HepG2 (cell line): ENCODE measurements around the gene GRAMD2A.

ENCODE experiments used
- ATF5 ChIP-seq: sonication (generic); formaldehyde crosslinking; IDR thresholded peaks from 2 replicates; pipeline ENCODE4 v1.4.0; 2020; ENCODE audit warnings: mild to moderate bottlenecking, low read depth, missing genetic modification reagents
- BHLHE40 ChIP-seq: IDR thresholded peaks from 2 replicates; pipeline ENCODE4 v1.6.1; 2011; ENCODE audit warnings: low read length, improper control_type of control experiment
- CCDC6 ChIP-seq: sonication (generic); formaldehyde crosslinking; IDR thresholded peaks from 2 replicates; pipeline ENCODE4 v1.8.1; 2022; ENCODE audit warnings: mild to moderate bottlenecking, missing genetic modification reagents, moderate library complexity
- EP300 ChIP-seq, 3 experiments: sonication (generic) in 1 of 3; formaldehyde crosslinking in 1 of 3; IDR thresholded peaks; 2 replicates each; pipeline versions ENCODE4 v1.5.1 to v1.6.1; 2011 to 2020; ENCODE audit warnings: low read depth in 2 of 3, low read length in 2 of 3, borderline replicate concordance in 1 of 3, improper control_type of control experiment in 1 of 3, mild to moderate bottlenecking in 1 of 3, missing genetic modification reagents in 1 of 3, moderate library complexity in 1 of 3
- IKZF1 ChIP-seq: fragments of 450-650 bp; IDR thresholded peaks from 2 replicates; pipeline ENCODE4 v1.7.1; 2016
- POLR2A ChIP-seq, 2 experiments: IDR thresholded peaks; 2 replicates each; pipeline ENCODE4 v1.6.1; 2011; ENCODE audit warnings: low read depth in 2 of 2, low read length in 2 of 2, mild to moderate bottlenecking in 1 of 2, moderate library complexity in 1 of 2; ENCODE audit not compliant: insufficient read depth in 1 of 2
- RNF2 ChIP-seq: fragments of 450-650 bp; conservative IDR thresholded peaks from 2 replicates; pipeline ENCODE4 v1.6.1; 2016; ENCODE audit warnings: low read depth
- ZNF335 ChIP-seq: sonication (generic); formaldehyde crosslinking; IDR thresholded peaks from 2 replicates; pipeline ENCODE4 v1.4.0; 2020; ENCODE audit warnings: missing genetic modification reagents
- ZNF687 ChIP-seq: sonication (generic); formaldehyde crosslinking; IDR thresholded peaks from 2 replicates; pipeline ENCODE4 v1.5.1; 2020; ENCODE audit warnings: mild to moderate bottlenecking, missing genetic modification reagents, moderate library complexity
- ZNF841 ChIP-seq: sonication (generic); formaldehyde crosslinking; IDR thresholded peaks from 2 replicates; pipeline ENCODE4 v1.8.1; 2023; ENCODE audit warnings: missing genetic modification reagents, borderline replicate concordance
- TF ChIP-seq, protein P1 (sequence below): sonication (generic); formaldehyde crosslinking; IDR thresholded peaks from 2 replicates; pipeline ENCODE4 v1.4.0; 2020; ENCODE audit warnings: mild to moderate bottlenecking, missing genetic modification reagents
- TF ChIP-seq, protein P2 (sequence below): IDR thresholded peaks from 2 replicates; pipeline ENCODE4 v1.6.1; 2012; ENCODE audit warnings: low read depth, low read length, improper control_type of control experiment
- TF ChIP-seq, protein P3 (sequence below): sonication (generic); formaldehyde crosslinking; IDR thresholded peaks from 2 replicates; pipeline ENCODE4 v1.5.0; 2020; ENCODE audit warnings: mild to moderate bottlenecking, missing genetic modification reagents, moderate library complexity
- TF ChIP-seq, protein P4 (sequence below), 2 experiments: IDR thresholded peaks; 2 replicates each; pipeline ENCODE4 v1.6.1; 2011 to 2012; ENCODE audit warnings: low read length in 2 of 2, borderline replicate concordance in 1 of 2, low read depth in 1 of 2, mild to moderate bottlenecking in 1 of 2, moderate library complexity in 1 of 2

DNA sequence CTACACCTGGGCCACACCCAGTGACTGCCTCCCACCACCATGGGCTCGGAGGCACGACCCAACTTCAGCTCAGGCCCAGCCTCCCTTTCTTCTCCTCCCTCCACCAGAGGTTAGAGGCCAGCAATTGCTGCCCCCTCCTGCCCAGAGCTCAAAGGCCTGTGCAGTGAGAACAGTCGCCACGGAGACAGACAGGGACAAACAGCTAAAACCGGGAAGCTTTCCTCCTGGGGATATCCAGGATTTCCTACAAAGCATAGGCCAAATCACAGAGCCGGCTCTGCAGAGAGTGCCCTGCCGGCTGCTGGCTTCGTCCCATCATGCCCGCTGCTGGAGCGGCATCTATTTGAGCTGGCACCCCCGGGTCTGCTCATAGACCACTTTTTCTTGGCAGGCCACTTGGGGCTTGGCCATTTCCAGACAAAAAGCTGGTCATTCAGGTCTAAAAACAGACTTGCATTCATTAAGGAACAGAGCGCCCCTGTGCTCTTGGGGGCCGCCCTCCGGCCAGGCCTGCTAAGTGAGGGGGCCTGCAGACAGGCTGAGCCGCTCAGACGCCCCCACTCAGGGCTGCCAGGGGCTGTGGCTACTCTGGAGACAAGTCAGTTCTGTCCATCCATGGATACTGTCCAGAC, 17.5 kb downstream of the GRAMD2A start:
- TF ChIP-seq, protein P1, sequence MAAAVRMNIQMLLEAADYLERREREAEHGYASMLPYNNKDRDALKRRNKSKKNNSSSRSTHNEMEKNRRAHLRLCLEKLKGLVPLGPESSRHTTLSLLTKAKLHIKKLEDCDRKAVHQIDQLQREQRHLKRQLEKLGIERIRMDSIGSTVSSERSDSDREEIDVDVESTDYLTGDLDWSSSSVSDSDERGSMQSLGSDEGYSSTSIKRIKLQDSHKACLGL (CRISPR knock-in tag): no peak
- no peak for TF ChIP-seq POLR2A (IDR thresholded peaks at IDR 0.05; ENCODE audit: insufficient read depth in 1 of 2, low read depth in 2 of 2, low read length in 2 of 2)
- TF ChIP-seq ZNF687 (CRISPR knock-in tag): peak; percentile 46
- TF ChIP-seq ATF5 (CRISPR knock-in tag): no peak
- TF ChIP-seq EP300 (IDR thresholded peaks at IDR 0.05; ENCODE audit: low read depth in 2 of 2, low read length in 2 of 2): no peak
- TF ChIP-seq EP300 (CRISPR knock-in tag; IDR thresholded peaks at IDR 0.05; ENCODE audit: borderline replicate concordance): no peak
- TF ChIP-seq CCDC6 (CRISPR knock-in tag): no peak
- TF ChIP-seq BHLHE40: no peak
- TF ChIP-seq ZNF841: no peak
- TF ChIP-seq, protein P2, sequence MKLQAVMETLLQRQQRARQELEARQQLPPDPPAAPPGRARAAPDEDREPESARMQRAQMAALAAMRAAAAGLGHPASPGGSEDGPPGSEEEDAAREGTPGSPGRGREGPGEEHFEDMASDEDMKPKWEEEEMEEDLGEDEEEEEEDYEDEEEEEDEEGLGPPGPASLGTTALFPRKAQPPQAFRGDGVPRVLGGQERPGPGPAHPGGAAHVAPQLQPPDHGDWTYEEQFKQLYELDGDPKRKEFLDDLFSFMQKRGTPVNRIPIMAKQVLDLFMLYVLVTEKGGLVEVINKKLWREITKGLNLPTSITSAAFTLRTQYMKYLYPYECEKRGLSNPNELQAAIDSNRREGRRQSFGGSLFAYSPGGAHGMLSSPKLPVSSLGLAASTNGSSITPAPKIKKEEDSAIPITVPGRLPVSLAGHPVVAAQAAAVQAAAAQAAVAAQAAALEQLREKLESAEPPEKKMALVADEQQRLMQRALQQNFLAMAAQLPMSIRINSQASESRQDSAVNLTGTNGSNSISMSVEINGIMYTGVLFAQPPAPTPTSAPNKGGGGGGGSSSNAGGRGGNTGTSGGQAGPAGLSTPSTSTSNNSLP: no peak
- no peak for TF ChIP-seq RNF2
- TF ChIP-seq ZNF335 (CRISPR knock-in tag): no peak
- TF ChIP-seq, protein P3, sequence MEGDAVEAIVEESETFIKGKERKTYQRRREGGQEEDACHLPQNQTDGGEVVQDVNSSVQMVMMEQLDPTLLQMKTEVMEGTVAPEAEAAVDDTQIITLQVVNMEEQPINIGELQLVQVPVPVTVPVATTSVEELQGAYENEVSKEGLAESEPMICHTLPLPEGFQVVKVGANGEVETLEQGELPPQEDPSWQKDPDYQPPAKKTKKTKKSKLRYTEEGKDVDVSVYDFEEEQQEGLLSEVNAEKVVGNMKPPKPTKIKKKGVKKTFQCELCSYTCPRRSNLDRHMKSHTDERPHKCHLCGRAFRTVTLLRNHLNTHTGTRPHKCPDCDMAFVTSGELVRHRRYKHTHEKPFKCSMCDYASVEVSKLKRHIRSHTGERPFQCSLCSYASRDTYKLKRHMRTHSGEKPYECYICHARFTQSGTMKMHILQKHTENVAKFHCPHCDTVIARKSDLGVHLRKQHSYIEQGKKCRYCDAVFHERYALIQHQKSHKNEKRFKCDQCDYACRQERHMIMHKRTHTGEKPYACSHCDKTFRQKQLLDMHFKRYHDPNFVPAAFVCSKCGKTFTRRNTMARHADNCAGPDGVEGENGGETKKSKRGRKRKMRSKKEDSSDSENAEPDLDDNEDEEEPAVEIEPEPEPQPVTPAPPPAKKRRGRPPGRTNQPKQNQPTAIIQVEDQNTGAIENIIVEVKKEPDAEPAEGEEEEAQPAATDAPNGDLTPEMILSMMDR (CRISPR knock-in tag): peak; percentile 54
- TF ChIP-seq, protein P4, sequence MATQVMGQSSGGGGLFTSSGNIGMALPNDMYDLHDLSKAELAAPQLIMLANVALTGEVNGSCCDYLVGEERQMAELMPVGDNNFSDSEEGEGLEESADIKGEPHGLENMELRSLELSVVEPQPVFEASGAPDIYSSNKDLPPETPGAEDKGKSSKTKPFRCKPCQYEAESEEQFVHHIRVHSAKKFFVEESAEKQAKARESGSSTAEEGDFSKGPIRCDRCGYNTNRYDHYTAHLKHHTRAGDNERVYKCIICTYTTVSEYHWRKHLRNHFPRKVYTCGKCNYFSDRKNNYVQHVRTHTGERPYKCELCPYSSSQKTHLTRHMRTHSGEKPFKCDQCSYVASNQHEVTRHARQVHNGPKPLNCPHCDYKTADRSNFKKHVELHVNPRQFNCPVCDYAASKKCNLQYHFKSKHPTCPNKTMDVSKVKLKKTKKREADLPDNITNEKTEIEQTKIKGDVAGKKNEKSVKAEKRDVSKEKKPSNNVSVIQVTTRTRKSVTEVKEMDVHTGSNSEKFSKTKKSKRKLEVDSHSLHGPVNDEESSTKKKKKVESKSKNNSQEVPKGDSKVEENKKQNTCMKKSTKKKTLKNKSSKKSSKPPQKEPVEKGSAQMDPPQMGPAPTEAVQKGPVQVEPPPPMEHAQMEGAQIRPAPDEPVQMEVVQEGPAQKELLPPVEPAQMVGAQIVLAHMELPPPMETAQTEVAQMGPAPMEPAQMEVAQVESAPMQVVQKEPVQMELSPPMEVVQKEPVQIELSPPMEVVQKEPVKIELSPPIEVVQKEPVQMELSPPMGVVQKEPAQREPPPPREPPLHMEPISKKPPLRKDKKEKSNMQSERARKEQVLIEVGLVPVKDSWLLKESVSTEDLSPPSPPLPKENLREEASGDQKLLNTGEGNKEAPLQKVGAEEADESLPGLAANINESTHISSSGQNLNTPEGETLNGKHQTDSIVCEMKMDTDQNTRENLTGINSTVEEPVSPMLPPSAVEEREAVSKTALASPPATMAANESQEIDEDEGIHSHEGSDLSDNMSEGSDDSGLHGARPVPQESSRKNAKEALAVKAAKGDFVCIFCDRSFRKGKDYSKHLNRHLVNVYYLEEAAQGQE (IDR thresholded peaks at IDR 0.05; ENCODE audit: borderline replicate concordance in 1 of 2, low read depth in 1 of 2, low read length in 2 of 2): no peak
- no peak for TF ChIP-seq IKZF1
